Retina (tissue), 1 donor: ENCODE results near the gene ZNF500.
"Not testable (repeated sequence)": the region's sequence is repeated elsewhere in the genome, so short reads cannot be mapped to it uniquely, and the experiment has no call there.

Source experiments
- DNase-seq: peaks from one replicate; pipeline ENCODE4 v3.0.0-alpha.2; 2016

ZNF500 gene

DNA sequence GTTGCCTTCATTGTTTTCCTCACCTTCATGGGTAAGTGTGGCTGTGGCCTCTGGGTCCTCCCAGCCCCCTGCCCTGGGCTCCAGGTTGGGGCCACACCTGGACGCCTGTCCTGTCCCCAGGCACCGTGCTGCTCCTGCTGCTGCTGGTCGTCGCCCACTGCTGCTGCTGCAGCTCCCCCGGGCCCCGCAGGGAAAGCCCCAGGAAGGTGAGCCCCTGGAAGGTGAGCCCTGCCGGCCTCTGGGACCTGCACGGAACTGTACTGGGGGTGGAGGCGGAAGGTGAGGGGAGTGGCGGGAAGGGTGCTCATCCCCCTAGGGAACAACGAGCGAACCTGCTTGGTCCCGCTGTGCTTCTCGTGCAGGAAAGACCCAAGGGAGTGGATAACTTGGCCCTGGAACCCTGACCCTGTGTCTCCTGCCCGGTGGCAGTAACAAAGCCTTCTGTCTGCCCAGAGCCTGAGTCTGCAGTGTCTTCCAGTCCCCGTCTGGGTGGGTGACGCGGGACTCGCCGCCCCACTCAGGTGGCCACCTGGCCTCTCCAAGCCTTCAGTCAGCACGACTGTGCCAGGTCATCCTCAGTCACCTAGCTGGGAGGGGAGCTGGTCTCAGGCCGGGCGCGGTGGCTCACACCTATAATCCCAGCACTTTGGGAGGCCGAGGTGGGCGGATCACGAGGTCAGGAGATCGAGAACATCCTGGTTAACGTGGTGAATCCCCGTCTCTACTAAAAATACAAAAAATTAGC, 29.0 kb upstream of the ZNF500 start:
- DNase-seq = no peak

DNA sequence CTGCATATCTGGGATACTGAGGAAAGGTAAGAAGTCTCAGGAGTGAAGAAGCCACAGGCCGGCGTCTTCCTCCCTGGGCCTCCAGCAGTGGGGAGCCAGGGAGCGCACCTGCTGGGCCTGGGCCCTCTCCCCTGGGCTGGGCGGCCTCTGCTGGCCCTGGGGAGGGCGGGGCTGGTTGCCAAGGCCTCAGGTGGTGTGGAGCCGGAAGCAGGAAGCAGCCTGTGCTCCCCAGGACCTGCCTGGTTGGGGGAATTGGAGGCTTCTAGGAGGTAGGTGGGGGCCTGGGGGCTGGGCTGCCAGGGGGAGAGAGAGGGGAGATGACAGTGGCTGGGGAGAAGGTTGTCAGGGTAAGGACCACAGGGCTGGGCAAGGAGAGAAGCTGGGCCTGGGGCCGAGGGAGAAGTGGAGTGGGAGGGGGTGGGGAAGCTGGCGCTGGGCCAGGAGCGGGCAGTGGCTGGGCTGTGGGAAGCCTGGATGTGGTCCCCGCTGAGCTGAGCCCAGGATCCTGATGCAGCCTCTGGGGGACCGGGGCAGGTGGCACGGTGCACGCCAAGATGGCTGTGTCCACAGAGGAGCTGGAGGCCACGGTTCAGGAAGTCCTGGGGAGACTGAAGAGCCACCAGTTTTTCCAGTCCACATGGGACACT, 28.3 kb upstream of the ZNF500 start, which contains the start of gene SMIM22:
TSS of gene SMIM22 (plus strand) at position 189 of the 647 bp plus-strand sequence. CDS start at position 555, 366 bp downstream.
- no peak for DNase-seq

DNA sequence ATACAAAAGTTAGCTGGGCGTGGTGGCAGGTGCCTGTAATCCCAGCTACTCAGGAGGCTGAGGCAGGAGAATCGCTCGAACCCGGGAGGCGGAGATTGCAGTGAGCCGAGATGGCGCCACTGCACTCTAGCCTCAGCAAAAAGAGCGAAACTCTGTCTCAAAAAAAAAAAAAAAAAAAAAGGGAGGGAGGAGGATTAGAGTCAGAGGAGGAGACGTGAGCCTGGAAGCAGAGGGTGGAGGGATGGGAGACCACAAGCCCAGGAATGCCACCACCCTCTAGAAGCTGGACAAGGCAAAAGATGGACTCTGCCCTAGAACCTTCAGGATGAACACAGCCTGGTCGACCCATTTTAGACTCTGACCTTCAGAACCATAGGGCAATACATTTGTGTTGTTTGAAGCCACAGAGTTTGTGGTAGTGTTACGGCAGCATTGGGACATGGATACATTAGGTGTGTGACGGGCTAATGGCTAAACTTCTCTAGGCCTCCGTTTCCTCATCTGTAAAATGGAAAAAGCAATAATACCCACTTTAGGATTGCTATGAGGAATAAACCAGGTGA, 26.1 kb upstream of the ZNF500 start:
- no peak for DNase-seq

DNA sequence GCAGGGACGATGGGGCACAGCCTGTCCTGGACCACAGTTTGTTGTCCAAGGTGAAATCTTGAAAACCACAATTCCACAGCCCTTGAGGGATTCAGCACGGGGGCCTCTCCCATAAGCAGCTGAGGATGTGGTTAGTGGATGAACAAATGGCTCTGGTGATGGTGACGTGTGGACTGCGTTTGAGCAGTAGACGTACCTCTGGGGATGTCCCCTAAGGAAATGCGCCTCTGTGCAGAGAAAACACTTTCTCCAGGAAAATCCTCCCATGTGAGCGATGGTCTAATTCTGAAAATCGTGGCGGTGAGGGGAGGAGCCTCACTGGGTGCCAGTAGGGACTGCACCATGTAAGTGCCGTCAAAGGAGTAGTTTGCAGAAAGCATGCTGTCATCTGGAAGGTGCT, 23.9 kb upstream of the ZNF500 start:
- no peak for DNase-seq

DNA sequence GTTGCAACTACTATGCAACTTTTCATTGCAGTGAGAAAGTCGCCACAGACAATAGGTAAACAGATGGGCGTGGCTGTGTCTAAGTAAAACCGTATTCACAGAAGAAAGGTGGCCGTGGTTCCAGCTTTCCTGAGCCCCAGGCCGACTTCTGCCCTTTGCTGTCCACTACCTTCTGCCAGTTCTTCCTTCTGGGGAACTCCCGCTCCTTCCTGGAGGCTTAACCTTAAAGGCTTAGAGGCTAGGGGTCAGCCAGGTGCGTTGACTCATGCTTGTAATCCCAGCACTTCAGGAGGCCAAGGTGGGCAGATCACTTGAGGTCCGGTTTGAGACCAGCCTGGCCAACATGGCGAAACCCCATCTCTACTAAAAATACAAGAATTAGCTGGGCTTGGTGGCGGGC, 23.3 kb upstream of the ZNF500 start:
- DNase-seq = no peak

DNA sequence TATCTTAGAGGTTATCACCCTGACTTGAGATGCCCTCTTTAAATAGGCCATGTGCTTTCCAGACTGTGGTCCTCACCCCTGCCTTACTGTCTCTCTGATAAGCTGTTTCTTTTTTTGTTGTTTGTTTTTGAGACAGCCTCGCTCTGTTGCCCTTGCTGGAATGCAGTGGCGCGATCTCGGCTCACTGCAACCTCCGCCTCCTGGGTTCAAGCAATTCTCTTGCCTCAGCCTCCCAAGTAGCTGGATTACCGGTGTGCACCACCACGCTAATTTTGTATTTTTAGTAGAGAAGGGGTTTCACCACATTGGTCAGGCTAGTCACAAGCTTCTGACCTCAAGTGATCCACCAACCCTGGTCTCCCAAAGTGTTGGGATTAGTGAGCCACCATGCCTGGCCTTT, 21.9 kb upstream of the ZNF500 start:
- no peak for DNase-seq

DNA sequence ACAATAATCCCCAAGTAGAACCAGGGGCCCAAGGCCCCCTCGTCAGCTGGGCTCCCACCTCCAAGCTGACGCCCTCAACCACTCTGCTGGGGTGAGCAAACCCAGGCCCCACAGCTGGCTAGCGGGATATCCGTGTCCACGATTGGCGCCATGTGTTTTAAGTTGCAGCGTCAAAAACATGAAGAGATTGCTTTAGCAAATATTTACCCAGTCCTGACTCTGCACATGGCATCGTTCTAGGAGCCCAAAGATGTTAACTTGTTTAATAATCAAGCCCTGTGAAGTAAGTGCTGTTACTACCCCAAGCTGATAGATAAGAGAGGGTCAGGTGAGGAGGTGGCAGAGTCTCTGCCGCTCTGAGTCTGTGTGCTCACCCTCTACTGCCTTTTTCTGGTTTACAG, 21.5 kb upstream of the ZNF500 start:
- no peak for DNase-seq

DNA sequence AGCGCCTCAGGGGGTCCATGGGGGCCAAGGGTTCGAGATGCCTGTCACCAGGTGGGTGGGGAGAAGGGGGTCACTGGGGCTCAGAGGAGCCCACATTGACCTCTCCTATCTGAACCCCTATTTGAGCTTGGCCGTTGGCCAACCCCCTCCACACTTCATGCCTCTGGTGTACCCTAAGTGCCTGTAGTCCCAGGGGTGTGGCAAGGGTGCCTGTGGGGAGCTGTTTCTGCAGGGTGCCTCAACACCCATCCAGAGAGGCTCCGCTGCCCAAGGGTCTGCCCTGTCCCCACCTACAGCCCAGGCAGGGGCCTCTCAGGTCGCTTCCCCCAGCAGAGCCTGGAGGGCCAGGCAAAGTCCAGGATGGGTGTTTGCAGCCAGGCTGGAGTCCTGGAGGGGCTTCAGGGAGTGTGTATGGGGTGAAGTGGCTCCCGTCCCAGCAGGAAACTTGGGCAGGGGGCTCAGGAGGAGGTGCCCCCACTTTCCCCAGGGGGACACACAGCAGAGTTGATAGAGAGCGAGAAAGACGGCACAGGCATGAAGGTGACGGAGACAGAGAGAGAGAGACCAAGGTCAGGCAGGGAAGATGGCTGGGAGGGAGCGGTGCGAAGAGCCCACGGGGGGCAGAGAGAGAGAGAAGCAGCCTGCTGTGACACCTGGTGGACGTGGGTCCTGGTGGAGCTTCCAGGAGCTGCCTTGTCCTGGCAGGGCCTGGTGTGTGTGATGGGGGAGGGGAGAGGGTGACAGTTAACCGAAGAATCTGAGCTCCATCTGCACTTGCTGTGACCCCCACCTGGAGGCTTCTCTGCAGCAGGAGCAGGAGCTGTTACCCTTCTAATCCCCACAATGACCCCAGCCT, 20.9 kb upstream of the ZNF500 start, which contains the start of gene SEPTIN12:
TSS of gene SEPTIN12 (minus strand) at position 719 of the 856 bp plus-strand sequence. CDS start at position 19, 700 bp downstream.
- DNase-seq = peak; percentile 38

DNA sequence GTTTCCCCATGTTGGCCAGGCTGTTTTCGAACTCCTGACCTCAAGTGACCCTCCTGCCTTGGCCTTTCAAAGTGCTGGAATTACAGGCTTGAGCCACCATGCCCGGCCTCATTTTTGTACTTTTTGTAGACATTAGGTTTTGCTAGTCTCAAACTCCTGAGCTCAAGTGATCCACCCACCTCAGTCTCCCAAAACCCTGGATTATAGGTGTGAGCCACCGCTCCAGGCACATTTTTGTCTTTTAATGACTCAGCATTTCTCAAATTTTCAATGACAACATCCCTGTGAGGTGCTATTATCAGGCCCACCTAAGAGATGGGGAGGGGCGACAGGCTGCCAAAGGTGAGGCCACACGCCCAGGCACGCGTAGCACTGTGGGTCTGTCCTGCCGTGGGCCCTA, 20.1 kb upstream of the ZNF500 start:
- no peak for DNase-seq

DNA sequence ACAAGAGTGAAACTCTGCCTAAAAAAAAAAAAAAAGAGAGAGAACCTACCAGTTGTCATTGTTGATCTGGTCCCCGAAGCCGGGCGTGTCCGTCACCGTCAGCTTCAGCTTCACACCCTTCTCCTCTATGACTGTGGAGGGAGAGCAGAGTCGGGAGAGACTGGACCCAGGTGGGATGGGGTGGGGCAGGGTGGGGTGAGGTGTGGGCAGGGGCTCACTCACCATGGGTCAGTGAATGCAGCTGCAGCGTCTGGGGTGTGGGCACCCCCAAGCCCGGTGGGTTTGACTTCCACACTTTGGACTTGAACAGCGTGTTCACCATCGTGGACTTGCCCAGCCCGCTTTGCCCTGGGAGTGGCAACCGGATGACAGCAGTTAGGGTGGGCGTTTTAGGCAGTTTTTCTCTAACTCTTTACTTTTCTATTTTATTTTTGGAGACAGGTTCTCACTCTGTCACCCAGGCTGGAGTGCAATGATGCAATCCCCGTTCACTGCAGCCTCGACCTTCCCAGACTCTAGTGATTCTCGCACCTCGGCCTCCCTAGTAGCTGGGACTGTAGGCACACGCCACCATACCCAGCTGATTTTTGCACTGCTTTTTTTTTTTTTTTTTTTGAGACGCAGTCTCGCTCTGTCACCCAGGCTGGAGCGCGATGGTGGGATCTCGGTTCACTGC, 18.9 kb upstream of the ZNF500 start:
- DNase-seq = no peak

DNA sequence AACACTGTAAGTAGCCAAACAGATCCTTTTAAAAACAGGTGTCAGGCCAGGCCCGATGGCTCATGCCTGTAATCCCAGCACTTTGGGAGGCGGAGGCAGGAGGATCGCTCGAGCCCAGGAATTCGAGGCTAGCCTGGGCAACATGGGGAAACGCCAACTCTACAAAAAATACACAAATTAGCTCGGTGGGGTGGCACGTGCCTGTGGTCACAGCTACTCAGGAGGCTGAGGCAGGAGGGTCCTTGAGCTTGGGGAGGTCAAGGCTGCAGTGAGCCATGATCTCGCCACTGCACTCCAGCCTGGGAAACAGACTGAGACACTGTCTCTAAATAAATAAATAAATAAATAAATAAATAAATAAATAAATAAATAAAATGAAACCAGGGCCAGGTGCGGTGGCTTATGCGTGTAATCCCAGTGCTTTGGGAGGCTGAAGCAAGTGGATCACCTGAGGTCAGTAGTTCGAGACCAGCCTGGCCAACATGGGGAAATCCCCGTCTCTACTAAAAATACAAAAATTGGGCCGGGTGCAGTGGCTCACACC, 17.6 kb upstream of the ZNF500 start:
- not testable (repeated sequence) for DNase-seq

DNA sequence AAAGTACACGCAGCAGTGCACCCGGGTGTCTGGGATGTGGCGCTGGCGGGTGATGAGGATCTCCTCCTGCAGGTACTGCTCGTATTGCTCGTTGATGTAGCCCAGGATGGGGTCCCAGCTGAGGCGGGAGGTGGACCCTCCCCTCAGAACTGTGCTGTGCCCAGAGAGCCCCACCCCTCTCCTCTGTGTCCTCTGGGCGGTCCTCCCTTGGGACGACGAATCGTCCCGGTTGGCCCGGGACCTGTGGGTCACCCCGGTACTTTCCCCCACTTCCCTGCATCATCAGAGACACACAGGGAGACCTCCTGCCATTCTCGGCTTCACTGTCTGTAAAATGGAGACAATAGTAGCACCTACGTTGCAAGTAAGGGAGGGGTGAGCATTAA, 17.0 kb upstream of the ZNF500 start:
- no peak for DNase-seq

DNA sequence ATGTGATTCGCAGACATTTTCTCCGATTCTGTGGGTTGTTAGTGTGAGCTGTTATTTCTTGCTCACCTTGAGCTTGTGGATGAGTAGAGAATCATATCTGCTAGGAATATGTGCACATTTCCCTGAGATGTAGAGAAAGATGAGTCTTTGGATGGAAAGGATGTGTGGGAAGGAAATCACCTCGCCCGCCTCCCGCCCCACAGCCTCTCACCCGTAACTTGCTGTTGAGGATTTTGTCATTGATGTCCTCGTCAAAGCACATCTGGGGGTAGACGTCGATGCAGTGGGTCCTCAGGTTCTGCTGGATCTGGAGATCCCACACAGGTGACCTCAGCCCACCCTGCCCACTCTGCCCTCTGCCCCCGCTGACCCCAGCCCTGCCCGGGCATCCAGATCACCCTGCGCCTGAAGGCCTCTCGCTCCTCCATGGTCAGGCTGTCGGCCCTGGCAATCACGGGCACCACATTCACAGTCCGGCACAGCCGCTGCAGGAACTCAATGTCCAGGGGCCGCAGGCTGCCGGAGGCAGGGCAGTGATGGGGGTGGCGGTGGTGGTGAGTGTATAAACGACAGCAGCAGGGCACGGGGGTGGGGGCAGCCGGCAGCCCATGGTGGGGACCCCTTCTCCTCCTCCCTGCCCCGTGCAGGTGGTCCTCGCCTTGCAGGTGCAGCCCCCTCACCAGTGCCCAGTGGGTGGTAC, 16.4 kb upstream of the ZNF500 start:
- DNase-seq = no peak

DNA sequence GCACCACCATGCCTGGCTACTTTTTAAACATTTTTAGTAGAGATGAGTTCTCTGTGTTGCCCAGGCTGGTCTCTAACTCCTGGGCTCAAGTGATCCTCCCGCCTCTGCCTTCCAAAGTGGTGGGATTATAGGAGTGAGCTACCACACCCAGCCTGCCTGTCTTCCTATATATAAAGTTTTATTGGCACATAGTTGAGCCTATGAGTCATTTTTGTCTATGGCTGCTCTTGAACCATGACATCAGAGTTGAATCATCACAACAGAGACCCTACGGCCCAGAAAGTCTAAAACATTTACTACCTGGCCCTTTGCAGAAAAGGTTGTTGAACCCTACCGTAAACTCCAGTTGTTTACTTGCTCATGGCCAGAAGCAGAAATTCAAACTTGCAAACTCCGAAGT, 13.3 kb upstream of the ZNF500 start:
- DNase-seq = no peak

DNA sequence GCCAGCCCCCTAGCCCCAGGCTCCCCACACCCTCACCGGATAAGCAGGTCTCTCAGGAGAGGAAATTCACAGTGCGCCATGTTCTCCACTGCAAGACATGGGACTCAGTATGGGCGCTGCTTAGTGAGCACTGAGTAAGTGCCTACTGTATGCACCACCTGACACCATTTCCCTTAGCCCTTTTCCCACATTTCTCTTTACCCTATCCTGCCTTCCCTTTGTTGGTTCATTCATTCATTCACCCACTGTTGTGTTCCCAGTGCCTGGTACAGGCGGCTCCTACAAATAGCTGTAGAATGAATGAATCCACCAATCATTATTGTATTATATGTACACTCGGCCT, 11.1 kb upstream of the ZNF500 start:
- no peak for DNase-seq

DNA sequence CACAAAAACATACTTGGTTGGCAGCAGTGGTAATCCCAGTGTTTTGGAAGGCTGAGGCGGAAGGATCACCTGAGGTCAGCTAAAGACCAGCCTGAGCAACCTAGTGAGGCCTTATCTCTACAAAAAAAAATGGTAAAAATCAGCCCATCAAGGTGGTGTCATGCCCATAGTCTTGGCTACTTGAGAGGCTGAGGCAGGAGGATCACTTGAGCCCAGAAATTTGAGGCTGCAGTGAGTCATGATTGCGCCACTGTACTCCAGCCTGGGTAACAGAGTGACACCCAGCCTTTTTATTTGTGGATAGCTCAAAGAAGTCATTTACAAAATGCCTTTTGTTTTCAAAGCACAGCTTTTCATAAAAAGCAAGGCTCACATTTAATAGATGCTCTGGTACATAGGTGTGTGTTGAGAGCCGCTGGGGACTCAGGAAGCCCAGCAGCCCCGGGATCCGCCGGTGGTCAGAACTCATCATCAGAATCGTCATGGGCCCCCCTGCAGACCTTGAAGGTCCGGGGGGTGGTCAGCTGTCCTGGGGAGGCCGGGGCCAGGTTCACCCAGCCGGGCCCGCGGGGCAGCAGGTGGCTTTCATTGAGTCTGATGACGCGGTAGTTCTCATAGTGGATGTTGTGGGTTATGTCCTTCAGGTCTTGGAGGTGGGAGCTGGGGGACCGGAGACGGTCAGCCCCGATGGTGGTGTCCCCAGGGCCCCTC, 10.5 kb upstream of the ZNF500 start:
- DNase-seq = no peak

DNA sequence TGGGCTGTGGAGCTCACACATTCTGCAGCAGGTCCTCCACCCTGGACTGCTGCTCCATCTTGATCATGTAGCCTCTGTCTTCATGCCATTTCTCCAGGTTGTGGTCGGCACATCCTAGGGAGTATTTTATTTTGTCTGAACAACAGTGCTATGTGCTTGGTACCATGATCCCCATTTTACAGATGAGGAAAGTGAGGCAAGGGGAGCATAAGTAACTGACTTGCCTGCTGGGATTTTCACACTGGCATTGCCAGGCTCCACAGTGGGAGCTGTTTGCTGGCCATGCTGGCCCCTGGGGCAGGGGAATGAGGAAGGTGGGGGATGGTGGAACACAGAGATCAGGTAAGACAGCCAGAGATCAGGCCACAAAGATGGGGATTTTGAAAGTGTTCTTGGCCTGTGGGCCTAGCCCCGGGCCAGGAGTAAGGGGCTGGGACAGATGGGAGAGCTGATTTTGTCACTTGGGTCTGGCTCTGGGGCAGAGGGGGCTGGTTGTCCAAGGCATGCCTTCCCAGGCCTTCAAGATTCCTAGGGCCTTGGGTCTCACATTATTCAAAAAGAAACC, 9.3 kb upstream of the ZNF500 start:
- no peak for DNase-seq

DNA sequence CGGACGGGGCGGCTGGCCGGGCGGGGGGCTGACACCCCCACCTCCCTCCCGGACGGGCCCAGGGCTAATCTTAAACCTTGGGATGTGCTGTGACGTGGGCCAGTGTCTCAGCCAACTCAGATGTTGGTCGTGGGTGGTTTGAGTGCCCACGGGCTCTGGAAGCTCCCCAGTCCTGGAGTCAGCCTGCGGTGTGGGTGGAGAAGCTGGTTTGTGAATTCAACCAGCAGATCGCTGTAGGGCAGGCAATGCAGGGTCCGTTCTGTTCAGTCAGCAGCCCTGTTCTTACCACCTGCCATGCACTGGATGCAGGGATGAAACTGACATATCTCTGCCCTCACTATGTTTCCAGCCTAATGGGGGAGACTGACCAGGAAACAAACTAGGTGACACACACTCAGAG, 8.0 kb upstream of the ZNF500 start:
- DNase-seq = no peak

DNA sequence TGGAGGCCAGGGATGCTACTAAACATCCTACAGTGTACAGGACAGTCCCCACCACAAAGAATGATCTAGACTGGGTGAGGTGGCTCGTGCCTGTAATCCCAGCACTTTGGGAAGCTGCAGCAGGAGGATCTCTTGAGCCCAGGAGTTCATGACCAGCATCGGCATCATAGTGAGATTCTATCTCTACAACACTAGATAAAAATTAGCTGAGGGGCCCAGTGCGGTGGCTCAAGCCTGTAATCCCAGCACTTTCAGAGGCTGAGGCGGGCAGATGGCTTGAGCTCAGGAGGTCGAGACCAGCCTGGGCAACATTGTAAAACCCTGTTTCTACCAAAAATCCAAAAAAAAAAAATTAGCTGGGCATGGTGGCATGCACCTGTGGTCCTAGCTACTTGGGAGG, 5.4 kb upstream of the ZNF500 start:
- DNase-seq = no peak

DNA sequence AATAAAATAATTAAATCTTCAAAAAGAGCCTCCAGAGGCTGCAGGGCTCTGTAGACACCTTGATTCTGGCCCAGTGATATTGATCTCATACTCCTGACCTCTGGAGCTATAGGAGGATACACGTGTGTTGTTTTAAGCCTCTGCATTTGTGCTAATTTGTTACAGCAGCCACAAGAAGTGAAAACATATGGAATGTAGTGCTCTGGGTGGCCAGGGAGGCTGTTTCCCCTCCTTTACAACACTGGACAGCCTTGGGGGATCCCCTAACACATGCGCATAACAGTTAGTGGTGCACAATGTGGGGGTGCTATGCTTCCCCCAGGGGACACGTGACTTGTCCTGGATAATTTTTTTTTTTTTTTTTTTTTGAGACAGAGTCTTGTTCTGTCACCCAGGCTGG, 4.7 kb upstream of the ZNF500 start:
- no peak for DNase-seq

DNA sequence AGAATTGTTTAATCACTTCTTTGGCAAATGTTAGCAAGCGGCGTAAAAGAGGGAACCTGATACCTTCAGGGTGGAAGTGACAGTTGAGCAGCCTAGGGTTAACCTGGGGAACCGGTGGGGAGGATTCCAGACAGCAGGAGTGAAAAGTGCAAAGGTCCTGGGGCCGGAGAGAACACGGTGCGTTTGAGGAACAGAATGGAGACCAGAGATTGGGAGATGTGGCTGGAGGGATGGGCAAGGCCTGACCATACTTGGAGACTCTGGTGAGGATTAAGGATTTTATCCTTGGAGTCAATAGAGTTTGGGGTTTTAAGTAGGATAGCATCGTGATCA, 2.3 kb upstream of the ZNF500 start:
- no peak for DNase-seq
